Measurements from ENCODE around the gene GJD4. TPM values are rescaled to one million over a fixed set of nuclear protein-coding genes. Genes with fewer than 3 reads are reported as not detected.

GJD4 gene
- total RNA-seq, 2 experiments from 2014 or later = not detected

- Histone ChIP-seq H3K4me1 (ENCODE audit: insufficient read depth, low read length, poor library complexity, severe bottlenecking) (no peaks in the 10 kb centered on the region), H3K4me2 (ENCODE audit: low read length) (no peak overlapping the region), H3K9me2 (ENCODE audit: insufficient read depth, low read length) (no peaks in the 10 kb centered on the region), H4K20me1 (ENCODE audit: insufficient read depth, low read length) (no peaks in the 10 kb centered on the region), H3K79me2 (ENCODE audit: insufficient read depth, low read depth, low read length) (no peaks in the 10 kb centered on the region), H3K27ac (ENCODE audit: low read depth, low read length, poor library complexity, severe bottlenecking) (no peak overlapping the region), H3K9me3 (ENCODE audit: low read length) (no peaks in the 10 kb centered on the region), H3K4me3 (ENCODE audit: low read depth, low read length, poor library complexity, severe bottlenecking) (no peak overlapping the region), H2AFZ (ENCODE audit: low read length) (no peak overlapping the region), H3K36me3 (ENCODE audit: insufficient read depth, low read length) (no peaks in the 10 kb centered on the region)
- POLR2A ChIA-PET = interaction anchor here (0.6 to 1.9 kb wide), 3 partner anchors 9 to 137 kb away, joined by 4 to 5 read pairs (median 4); no protein-coding TSS in a partner anchor
- CTCF ChIA-PET (ENCODE audit: unreplicated experiment) = no interaction called here
- no peak for DNase-seq (ENCODE audit: low spot score)
- intact Hi-C loops (cut with micrococcal nuclease; ENCODE audit: unreplicated experiment) = no loop called here
- no peak for TF ChIP-seq CTCF (conservative IDR thresholded peaks at IDR 0.05; ENCODE audit: low read length)
- no peak for TF ChIP-seq EZH2phosphoT487 (IDR thresholded peaks at IDR 0.05; ENCODE audit: borderline replicate concordance, low read depth, low read length)
- BruUV-seq (replicated peaks) = no TSS peak
Observed at GRCh38 chr10:35588836-35589235, 16.3 kb upstream of the GJD4 start.

GRCh38 chr10:35592441-35592840 is 12.7 kb upstream of the GJD4 start:
- no peak for DNase-seq (ENCODE audit: low spot score)
- CTCF ChIA-PET (ENCODE audit: unreplicated experiment) = no interaction called here
- Histone ChIP-seq H3K79me2 (ENCODE audit: insufficient read depth, low read depth, low read length) (no peaks in the 10 kb centered on the region), H3K4me3 (ENCODE audit: low read depth, low read length, poor library complexity, severe bottlenecking) (no peak overlapping the region), H3K4me1 (ENCODE audit: insufficient read depth, low read length, poor library complexity, severe bottlenecking) (no peaks in the 10 kb centered on the region), H3K36me3 (ENCODE audit: insufficient read depth, low read length) (no peaks in the 10 kb centered on the region), H3K9me2 (ENCODE audit: insufficient read depth, low read length) (no peaks in the 10 kb centered on the region), H3K9me3 (ENCODE audit: low read length) (no peaks in the 10 kb centered on the region), H2AFZ (ENCODE audit: low read length) (no peak overlapping the region), H3K27ac (ENCODE audit: low read depth, low read length, poor library complexity, severe bottlenecking) (no peak overlapping the region), H4K20me1 (ENCODE audit: insufficient read depth, low read length) (no peaks in the 10 kb centered on the region), H3K4me2 (ENCODE audit: low read length) (no peak overlapping the region)
- no peak for TF ChIP-seq EZH2phosphoT487 (IDR thresholded peaks at IDR 0.05; ENCODE audit: borderline replicate concordance, low read depth, low read length)
- no peak for TF ChIP-seq CTCF (conservative IDR thresholded peaks at IDR 0.05; ENCODE audit: low read length)
- intact Hi-C loops (cut with micrococcal nuclease; ENCODE audit: unreplicated experiment) = no loop called here
- no TSS peak for BruUV-seq (replicated peaks)
- POLR2A ChIA-PET = interaction anchor here (1.1 kb wide), 1 partner anchor 17 kb away, joined by 4 read pairs; no protein-coding TSS in a partner anchor

- no peak overlapping the region for H3K4me2 ChIP-seq (ENCODE audit: low read length)
- POLR2A ChIA-PET = no interaction called here
- no peaks in the 10 kb centered on the region for H3K9me2 ChIP-seq (ENCODE audit: insufficient read depth, low read length)
- no peak overlapping the region for H3K4me3 ChIP-seq (ENCODE audit: low read depth, low read length, poor library complexity, severe bottlenecking)
- H2AFZ ChIP-seq (ENCODE audit: low read length) = no peak overlapping the region
- CTCF ChIA-PET (ENCODE audit: unreplicated experiment) = no interaction called here
- intact Hi-C loops (cut with micrococcal nuclease; ENCODE audit: unreplicated experiment) = no loop called here
- no peaks in the 10 kb centered on the region for H3K79me2 ChIP-seq (ENCODE audit: insufficient read depth, low read depth, low read length)
- H4K20me1 ChIP-seq (ENCODE audit: insufficient read depth, low read length) = no peaks in the 10 kb centered on the region
- H3K36me3 ChIP-seq (ENCODE audit: insufficient read depth, low read length) = no peaks in the 10 kb centered on the region
- no peak for DNase-seq (ENCODE audit: low spot score)
- no peaks in the 10 kb centered on the region for H3K4me1 ChIP-seq (ENCODE audit: insufficient read depth, low read length, poor library complexity, severe bottlenecking)
- TF ChIP-seq EZH2phosphoT487 (IDR thresholded peaks at IDR 0.05; ENCODE audit: borderline replicate concordance, low read depth, low read length) = no peak
- TF ChIP-seq CTCF (conservative IDR thresholded peaks at IDR 0.05; ENCODE audit: low read length) = no peak
- no peak overlapping the region for H3K27ac ChIP-seq (ENCODE audit: low read depth, low read length, poor library complexity, severe bottlenecking)
- H3K9me3 ChIP-seq (ENCODE audit: low read length) = no peaks in the 10 kb centered on the region
- BruUV-seq (replicated peaks) = no TSS peak
Observed at GRCh38 chr10:35594115-35595079, 10.7 kb upstream of the GJD4 start.
